ENCODE results near the gene DDIAS.

The DDIAS gene

GRCh38 chr11:82883853-82884252 lies 17.7 kb upstream of the DDIAS start:
- H3K4me3 ChIP-seq (ENCODE audit: control insufficient read depth, low read depth, low read length) = no peak overlapping the region
- TF ChIP-seq CTCF (conservative IDR thresholded peaks at IDR 0.05; ENCODE audit: control insufficient read depth, insufficient read depth, low read depth, low read length) = no peak
- no peak for DNase-seq (ENCODE audit: low read depth)

- H3K4me3 ChIP-seq (ENCODE audit: control insufficient read depth, low read depth, low read length) = no peak overlapping the region
- no peak for TF ChIP-seq CTCF (conservative IDR thresholded peaks at IDR 0.05; ENCODE audit: control insufficient read depth, insufficient read depth, low read depth, low read length)
- DNase-seq (ENCODE audit: low read depth) = peak; percentile 32
Measured at GRCh38 chr11:82889133-82890001, 12.2 kb upstream of the DDIAS start.

GRCh38 chr11:82890002-82890341 lies 11.6 kb upstream of the DDIAS start:
- no peak for DNase-seq (ENCODE audit: low read depth)
- TF ChIP-seq CTCF (conservative IDR thresholded peaks at IDR 0.05; ENCODE audit: control insufficient read depth, insufficient read depth, low read depth, low read length) = no peak

DNA sequence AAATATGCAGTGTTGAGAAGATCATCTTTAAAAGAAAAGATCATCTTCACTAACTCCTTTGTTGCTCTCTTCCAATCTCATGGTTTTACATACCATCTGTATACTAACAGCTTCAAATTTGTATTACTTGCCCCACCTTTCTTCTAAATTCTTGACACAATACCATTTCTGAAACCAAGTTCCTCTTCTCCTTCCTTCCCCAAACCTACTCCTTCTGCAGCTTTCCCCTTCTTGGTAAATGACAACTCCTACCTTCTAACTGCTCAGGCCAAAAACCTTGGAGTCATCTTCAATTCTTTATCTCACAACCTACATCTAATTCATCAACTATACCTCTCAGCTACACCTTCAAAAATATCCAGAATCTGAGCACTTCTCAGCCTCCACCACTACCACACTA lies 10.6 kb upstream of the DDIAS start:
- no peak for TF ChIP-seq CTCF (conservative IDR thresholded peaks at IDR 0.05; ENCODE audit: control insufficient read depth, insufficient read depth, low read depth, low read length)
- DNase-seq (ENCODE audit: low read depth) = no peak
- no peak overlapping the region for H3K4me3 ChIP-seq (ENCODE audit: control insufficient read depth, low read depth, low read length)

More at GRCh38 chr11:82890002-82890341, 11.6 kb upstream of the DDIAS start:
- H3K4me3 ChIP-seq (ENCODE audit: control insufficient read depth, low read depth, low read length) = no peak overlapping the region

GRCh38 chr11:82892611-82893169 lies 8.8 kb upstream of the DDIAS start:
- no peak overlapping the region for H3K4me3 ChIP-seq (ENCODE audit: control insufficient read depth, low read depth, low read length)
- DNase-seq (ENCODE audit: low read depth) = no peak
- TF ChIP-seq CTCF (conservative IDR thresholded peaks at IDR 0.05; ENCODE audit: control insufficient read depth, insufficient read depth, low read depth, low read length) = no peak

GRCh38 chr11:82895437-82896091 lies 6.0 kb upstream of the DDIAS start:
- DNase-seq (ENCODE audit: low read depth) = no peak
- no peak for TF ChIP-seq CTCF (conservative IDR thresholded peaks at IDR 0.05; ENCODE audit: control insufficient read depth, insufficient read depth, low read depth, low read length)
- H3K4me3 ChIP-seq (ENCODE audit: control insufficient read depth, low read depth, low read length) = no peak overlapping the region

All from fibroblast of mammary gland (primary cell).